ENCODE data around the gene CAPN5. TPM values are rescaled to one million over a fixed set of nuclear protein-coding genes. Genes with fewer than 3 reads are reported as not detected.

Gene CAPN5
- total and polyA plus RNA-seq, 2 of the 13 experiments (the other 11 are each of a cell fraction or from before 2014, with no cell fraction given) = 0.27 to 1.2 TPM

DNA sequence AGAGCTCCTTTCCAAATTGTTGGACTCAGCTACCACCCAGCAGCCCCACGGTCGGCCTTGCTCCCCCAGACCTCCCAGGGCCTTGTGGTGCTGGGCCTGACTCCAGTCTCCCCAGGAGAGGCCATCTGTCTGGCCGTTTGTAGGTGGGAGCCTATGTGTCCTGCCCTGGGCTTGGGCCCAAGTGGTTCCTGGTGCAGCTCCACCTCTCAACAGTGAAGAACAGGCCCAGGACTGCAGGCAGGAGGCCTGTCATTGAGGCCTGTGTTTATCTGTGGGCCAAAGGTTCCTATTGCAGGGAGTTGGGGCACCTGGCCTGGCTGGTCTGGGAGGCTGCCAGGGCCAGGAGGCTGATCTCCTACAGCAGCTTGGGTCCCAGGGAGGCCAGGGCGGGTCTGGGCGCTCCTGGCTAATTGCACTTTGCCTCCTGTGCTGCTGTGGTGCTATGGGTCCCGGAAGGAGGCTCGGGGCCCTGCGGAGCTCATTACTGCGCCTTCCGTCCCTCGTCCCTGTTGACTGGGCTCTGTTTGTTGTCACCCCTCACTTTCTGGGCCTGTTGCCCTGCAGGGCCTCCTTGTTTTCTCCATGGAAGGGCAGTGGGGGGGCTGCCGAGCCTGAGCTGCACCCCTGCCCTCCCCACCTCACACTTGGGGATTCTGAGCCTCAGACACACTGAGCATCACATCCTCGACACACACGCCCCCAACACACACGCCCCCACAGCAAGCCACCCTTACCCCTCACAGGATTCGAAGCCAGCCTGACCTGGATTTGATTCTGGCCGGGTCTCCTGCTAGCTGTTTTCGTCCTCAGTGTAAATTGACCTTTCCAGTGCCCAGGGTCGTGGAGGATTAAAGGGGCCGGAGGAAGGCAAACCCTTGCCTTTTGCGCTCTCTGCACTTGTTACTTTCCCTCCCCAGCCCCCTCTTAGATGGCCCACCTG is 29.1 kb downstream of the CAPN5 start (continued):
- TF ChIP-seq, protein P1, sequence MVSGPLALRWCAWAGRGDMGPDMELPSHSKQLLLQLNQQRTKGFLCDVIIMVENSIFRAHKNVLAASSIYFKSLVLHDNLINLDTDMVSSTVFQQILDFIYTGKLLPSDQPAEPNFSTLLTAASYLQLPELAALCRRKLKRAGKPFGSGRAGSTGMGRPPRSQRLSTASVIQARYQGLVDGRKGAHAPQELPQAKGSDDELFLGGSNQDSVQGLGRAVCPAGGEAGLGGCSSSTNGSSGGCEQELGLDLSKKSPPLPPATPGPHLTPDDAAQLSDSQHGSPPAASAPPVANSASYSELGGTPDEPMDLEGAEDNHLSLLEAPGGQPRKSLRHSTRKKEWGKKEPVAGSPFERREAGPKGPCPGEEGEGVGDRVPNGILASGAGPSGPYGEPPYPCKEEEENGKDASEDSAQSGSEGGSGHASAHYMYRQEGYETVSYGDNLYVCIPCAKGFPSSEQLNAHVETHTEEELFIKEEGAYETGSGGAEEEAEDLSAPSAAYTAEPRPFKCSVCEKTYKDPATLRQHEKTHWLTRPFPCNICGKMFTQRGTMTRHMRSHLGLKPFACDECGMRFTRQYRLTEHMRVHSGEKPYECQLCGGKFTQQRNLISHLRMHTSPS (CRISPR knock-in tag; IDR thresholded peaks at IDR 0.05; ENCODE audit: low read depth) = peak; percentile 82; the same call in 1 of the 2 replicates
- no peak for TF ChIP-seq FOXA1 (IDR thresholded peaks at IDR 0.05)
- TF ChIP-seq FOXA1 (CRISPR knock-in tag; IDR thresholded peaks at IDR 0.05) = peak; percentile 70; the same call in 1 of the 2 replicates
- TF ChIP-seq, protein P2, sequence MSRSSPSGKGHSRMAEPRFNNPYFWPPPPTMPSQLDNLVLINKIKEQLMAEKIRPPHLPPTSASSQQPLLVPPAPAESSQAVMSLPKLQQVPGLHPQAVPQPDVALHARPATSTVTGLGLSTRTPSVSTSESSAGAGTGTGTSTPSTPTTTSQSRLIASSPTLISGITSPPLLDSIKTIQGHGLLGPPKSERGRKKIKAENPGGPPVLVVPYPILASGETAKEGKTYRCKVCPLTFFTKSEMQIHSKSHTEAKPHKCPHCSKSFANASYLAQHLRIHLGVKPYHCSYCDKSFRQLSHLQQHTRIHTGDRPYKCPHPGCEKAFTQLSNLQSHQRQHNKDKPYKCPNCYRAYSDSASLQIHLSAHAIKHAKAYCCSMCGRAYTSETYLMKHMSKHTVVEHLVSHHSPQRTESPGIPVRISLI (CRISPR knock-in tag; IDR thresholded peaks at IDR 0.05; ENCODE audit: borderline replicate concordance) = peak; percentile 32; the same call in 1 of the 2 replicates
- peak; percentile 72 for TF ChIP-seq ZNF564 (CRISPR knock-in tag; IDR thresholded peaks at IDR 0.05)
- 0 out of 2 replicates have a peak, but pooled peaks have one; percentile 36 for TF ChIP-seq ZNF777 (CRISPR knock-in tag; IDR thresholded peaks at IDR 0.05)
- TF ChIP-seq, protein P3, sequence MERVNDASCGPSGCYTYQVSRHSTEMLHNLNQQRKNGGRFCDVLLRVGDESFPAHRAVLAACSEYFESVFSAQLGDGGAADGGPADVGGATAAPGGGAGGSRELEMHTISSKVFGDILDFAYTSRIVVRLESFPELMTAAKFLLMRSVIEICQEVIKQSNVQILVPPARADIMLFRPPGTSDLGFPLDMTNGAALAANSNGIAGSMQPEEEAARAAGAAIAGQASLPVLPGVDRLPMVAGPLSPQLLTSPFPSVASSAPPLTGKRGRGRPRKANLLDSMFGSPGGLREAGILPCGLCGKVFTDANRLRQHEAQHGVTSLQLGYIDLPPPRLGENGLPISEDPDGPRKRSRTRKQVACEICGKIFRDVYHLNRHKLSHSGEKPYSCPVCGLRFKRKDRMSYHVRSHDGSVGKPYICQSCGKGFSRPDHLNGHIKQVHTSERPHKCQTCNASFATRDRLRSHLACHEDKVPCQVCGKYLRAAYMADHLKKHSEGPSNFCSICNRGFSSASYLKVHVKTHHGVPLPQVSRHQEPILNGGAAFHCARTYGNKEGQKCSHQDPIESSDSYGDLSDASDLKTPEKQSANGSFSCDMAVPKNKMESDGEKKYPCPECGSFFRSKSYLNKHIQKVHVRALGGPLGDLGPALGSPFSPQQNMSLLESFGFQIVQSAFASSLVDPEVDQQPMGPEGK (CRISPR knock-in tag; IDR thresholded peaks at IDR 0.05) = peak; percentile 84
- TF ChIP-seq ZSCAN29 (CRISPR knock-in tag; conservative IDR thresholded peaks at IDR 0.05) = 0 out of 2 replicates have a peak, but pooled peaks have one; percentile 68
- TF ChIP-seq GABPB1 (CRISPR knock-in tag; IDR thresholded peaks at IDR 0.05) = peak; percentile 68
- TF ChIP-seq RBM39 (IDR thresholded peaks at IDR 0.05; ENCODE audit: low read depth, low read length, poor library complexity, severe bottlenecking) = peak; percentile 52
- no peak for TF ChIP-seq MAZ (IDR thresholded peaks at IDR 0.05; ENCODE audit: borderline replicate concordance, low read depth, low read length)
- peak; percentile 39; the same call in 1 of the 2 replicates for TF ChIP-seq MAZ (CRISPR knock-in tag; IDR thresholded peaks at IDR 0.05; ENCODE audit: low read depth)
- TF ChIP-seq, protein P4, sequence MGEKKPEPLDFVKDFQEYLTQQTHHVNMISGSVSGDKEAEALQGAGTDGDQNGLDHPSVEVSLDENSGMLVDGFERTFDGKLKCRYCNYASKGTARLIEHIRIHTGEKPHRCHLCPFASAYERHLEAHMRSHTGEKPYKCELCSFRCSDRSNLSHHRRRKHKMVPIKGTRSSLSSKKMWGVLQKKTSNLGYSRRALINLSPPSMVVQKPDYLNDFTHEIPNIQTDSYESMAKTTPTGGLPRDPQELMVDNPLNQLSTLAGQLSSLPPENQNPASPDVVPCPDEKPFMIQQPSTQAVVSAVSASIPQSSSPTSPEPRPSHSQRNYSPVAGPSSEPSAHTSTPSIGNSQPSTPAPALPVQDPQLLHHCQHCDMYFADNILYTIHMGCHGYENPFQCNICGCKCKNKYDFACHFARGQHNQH (CRISPR knock-in tag; IDR thresholded peaks at IDR 0.05) = peak; percentile 62
- TF ChIP-seq PPARG (CRISPR knock-in tag; conservative IDR thresholded peaks at IDR 0.05) = peak; percentile 90
- peak; percentile 67 for TF ChIP-seq KLF12 (CRISPR knock-in tag; IDR thresholded peaks at IDR 0.05; ENCODE audit: borderline replicate concordance)
- TF ChIP-seq, protein P5, sequence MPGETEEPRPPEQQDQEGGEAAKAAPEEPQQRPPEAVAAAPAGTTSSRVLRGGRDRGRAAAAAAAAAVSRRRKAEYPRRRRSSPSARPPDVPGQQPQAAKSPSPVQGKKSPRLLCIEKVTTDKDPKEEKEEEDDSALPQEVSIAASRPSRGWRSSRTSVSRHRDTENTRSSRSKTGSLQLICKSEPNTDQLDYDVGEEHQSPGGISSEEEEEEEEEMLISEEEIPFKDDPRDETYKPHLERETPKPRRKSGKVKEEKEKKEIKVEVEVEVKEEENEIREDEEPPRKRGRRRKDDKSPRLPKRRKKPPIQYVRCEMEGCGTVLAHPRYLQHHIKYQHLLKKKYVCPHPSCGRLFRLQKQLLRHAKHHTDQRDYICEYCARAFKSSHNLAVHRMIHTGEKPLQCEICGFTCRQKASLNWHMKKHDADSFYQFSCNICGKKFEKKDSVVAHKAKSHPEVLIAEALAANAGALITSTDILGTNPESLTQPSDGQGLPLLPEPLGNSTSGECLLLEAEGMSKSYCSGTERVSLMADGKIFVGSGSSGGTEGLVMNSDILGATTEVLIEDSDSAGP (CRISPR knock-in tag; IDR thresholded peaks at IDR 0.05; ENCODE audit: borderline replicate concordance) = peak; percentile 76; the same call in 1 of the 2 replicates
- no peak for TF ChIP-seq AKAP8 (CRISPR knock-in tag; IDR thresholded peaks at IDR 0.05)
- no peak for TF ChIP-seq ZBTB8A (CRISPR knock-in tag; IDR thresholded peaks at IDR 0.05; ENCODE audit: borderline replicate concordance, low read depth)
- peak; percentile 61; the same call in 1 of the 2 replicates for TF ChIP-seq ZNF788 (CRISPR knock-in tag; IDR thresholded peaks at IDR 0.05; ENCODE audit: borderline replicate concordance)
- peak; percentile 42; the same call in 1 of the 2 replicates for TF ChIP-seq ZNF644 (CRISPR knock-in tag; IDR thresholded peaks at IDR 0.05; ENCODE audit: low read depth)

Measured in HepG2 (cell line).